Activated naive CD4-positive, alpha-beta T cell treated with anti-CD3 and anti-CD28 coated beads, Interleukin-2, amount 50 U/mL, for 24 hours (primary cell): ENCODE results near the gene MYMK.
"Not testable (repeated sequence)": the region's sequence is repeated elsewhere in the genome, so short reads cannot be mapped to it uniquely, and the experiment has no call there.

ENCODE experiments used
- H3K27ac Mint-ChIP-seq: one replicate; pipeline ENCODE4 v1.8.0; 2021; ENCODE audit warnings: mild to moderate bottlenecking, mixed read lengths
- H3K27me3 Mint-ChIP-seq: one replicate; pipeline ENCODE4 v1.8.0; 2021; ENCODE audit warnings: mixed read lengths
- H3K36me3 Mint-ChIP-seq: one replicate; pipeline ENCODE4 v1.8.0; 2021; ENCODE audit warnings: mixed read lengths
- H3K4me1 Mint-ChIP-seq: one replicate; pipeline ENCODE4 v1.8.0; 2021; ENCODE audit warnings: mixed read lengths
- H3K4me3 Mint-ChIP-seq: one replicate; pipeline ENCODE4 v1.8.0; 2021; ENCODE audit warnings: mild to moderate bottlenecking, mixed read lengths
- H3K9me3 Mint-ChIP-seq: one replicate; pipeline ENCODE4 v1.8.0; 2021; ENCODE audit warnings: mixed read lengths

Gene MYMK, protein sequence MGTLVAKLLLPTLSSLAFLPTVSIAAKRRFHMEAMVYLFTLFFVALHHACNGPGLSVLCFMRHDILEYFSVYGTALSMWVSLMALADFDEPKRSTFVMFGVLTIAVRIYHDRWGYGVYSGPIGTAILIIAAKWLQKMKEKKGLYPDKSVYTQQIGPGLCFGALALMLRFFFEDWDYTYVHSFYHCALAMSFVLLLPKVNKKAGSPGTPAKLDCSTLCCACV

DNA sequence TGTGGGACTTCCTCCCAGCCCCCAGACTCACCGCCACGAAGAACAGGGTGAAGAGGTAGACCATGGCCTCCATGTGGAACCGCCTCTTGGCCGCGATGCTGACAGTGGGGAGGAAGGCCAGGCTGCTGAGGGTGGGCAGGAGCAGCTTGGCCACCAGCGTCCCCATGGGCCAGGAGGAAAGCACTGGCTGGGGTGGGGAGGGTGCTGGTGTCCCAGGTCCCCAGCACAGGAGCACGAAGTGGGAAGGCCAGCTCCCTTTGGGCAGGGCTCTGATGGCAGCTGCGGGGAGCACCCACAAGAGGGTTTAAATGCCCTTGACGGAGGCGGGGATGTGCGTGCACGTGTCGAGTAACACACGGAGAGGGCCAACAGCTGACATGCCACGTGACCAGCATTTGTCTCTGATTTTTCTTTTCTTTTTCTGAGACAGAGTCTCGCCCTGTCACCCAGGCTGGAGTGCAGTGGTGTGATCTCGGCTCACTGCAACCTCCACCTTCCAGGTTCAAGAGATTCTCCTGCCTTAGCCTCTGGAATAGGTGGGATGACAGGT is at the start of gene MYMK:
TSS of gene MYMK (minus strand) at position 281 of the 550 bp plus-strand sequence. CDS start at position 166, 115 bp downstream.
- no peaks in the 10 kb centered on the region for H3K9me3 Mint-ChIP-seq
- H3K4me1 Mint-ChIP-seq: peaks cover 7% of the 10 kb centered on the region
- no peaks in the 10 kb centered on the region for H3K36me3 Mint-ChIP-seq
- H3K27me3 Mint-ChIP-seq: no peaks in the 10 kb centered on the region
- H3K27ac Mint-ChIP-seq: no peak within 1 kb of the TSS
- H3K4me3 Mint-ChIP-seq: no peak within 1 kb of the TSS

DNA sequence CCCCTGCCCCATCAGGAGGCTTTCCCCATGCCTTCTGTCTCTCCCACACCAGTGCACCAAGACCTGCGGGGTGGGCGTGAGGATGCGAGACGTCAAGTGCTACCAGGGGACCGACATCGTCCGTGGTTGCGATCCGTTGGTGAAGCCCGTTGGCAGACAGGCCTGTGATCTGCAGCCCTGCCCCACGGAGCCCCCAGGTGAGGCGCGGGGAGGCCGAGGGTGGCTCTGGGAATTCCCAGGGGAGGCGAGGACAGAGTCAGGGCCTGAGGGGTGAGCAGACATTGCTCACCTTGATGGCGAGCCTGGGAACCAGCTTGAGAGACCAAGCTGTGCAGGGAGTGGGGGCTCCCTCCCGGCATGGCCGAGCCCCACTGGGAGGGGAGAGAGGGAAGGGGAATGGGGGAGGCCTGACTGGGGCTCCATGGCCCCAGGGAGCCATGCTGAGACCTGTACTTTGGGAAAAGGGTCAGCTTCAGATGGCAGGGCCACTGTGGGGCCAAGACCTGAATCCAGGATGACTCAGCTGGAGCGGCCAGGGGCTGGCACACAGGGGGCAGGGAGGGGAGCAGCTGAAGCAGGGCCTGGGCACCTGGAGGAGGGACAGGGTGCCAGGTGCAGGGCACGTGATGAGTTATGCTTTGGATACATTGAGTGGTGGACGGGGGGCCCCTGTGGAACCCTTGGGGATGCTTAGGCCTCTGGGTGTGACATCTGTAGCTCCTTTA is 49.2 kb upstream of the MYMK start:
- H3K4me1 Mint-ChIP-seq: peaks cover 7% of the 10 kb centered on the region
- H3K27me3 Mint-ChIP-seq: peaks cover 9% of the 10 kb centered on the region
- no peaks in the 10 kb centered on the region for H3K36me3 Mint-ChIP-seq
- no peak overlapping the region for H3K27ac Mint-ChIP-seq
- no peak overlapping the region for H3K4me3 Mint-ChIP-seq
- H3K9me3 Mint-ChIP-seq: no peaks in the 10 kb centered on the region

DNA sequence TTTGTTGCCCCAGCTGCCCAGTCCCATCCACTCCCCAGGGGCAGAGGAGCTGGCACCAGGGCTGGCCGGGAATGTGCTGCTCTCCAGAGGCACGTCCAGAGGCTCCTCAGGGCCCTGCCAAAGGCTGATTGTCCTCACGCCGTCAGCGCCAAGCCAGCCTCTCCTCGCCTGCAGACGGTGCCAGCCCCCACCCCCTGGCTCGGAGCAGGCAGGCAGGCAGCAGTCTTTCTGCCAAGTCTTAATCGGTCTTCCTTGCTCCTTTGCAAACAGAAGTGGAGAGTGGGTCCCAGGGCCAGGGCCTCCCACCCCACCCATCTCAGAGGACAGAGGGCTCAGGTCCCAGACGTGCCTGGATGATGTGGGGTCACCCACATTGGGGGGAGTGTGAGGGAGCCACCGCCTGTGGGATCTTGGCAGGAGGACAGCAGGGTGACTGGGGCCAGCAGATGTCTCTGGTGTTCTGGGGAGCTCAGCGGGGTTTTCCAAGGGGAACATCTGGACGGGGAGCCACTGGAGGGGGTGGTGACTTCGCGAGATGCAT is 48.1 kb upstream of the MYMK start:
- Mint-ChIP-seq H3K9me3 (no peaks in the 10 kb centered on the region), H3K36me3 (no peaks in the 10 kb centered on the region), H3K4me1 (peaks cover 7% of the 10 kb centered on the region), H3K4me3 (no peak overlapping the region), H3K27ac (no peak overlapping the region), H3K27me3 (peaks cover 9% of the 10 kb centered on the region)

DNA sequence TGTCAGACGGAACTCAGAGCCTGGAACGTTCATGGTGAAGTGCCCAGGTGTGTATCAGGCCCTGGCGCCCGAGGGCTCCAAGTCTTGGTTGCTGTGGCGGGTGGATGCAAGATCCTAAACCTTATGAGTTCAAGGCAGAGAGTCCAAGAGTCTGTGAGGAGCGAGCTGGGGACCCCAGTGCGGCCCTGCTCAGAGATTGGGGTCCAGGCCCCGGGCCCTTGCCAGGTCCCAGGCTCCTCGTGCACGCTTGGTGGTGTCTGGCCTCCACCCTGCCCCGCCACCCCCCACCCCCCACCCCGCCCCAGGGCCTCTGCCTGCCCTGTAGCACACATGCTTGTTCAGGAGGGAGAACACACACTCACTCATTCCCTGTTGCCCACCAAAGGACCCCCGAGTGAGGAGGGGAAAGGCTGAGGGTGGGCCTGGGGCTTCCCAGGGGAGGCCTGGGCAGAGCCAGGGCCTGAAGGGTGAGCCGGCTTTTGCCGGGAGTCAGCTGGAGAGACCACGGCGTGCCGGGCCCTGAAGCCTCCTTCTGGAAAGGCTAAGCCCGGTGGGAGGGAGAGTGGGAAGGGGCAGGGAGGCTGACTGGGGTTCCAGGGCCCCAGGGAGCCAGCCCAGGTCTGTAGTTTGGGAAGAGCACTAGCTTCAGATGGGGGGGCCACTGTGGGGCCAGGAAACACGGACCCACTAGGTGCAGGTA is 47.3 kb upstream of the MYMK start:
- peaks cover 7% of the 10 kb centered on the region for H3K4me1 Mint-ChIP-seq
- peaks cover 6% of the 10 kb centered on the region for H3K27me3 Mint-ChIP-seq
- H3K4me3 Mint-ChIP-seq: no peak overlapping the region
- H3K36me3 Mint-ChIP-seq: no peaks in the 10 kb centered on the region
- no peaks in the 10 kb centered on the region for H3K9me3 Mint-ChIP-seq
- H3K27ac Mint-ChIP-seq: no peak overlapping the region

DNA sequence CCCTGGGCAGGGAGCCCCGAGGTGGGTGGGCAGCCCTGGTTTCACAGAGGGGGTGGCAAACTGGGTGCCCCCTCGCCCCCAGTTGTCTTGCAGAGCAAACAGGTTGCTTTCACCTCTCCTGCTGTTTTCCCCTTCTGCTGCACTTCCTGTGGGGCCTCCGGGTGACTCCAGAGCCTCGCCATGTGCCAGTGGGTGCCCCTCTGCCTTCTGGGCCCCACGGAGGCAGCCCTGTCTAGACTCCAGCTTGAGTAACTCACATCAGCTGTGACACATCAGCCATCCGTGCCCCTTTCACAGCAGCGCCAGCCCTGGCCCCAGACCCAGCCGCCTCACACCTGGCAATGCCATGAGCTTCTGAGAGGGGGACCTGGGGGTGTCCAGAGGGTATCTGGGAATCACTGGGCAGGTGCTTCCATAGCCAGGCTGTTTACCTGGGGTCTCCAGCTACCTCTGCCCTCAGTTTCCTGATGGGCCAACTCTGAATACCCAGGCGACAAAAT is 46.7 kb upstream of the MYMK start:
- Mint-ChIP-seq H3K36me3 (no peaks in the 10 kb centered on the region), H3K27me3 (peaks cover under 1% of the 10 kb centered on the region), H3K4me1 (peaks cover 1% of the 10 kb centered on the region), H3K4me3 (no peak overlapping the region), H3K27ac (no peak overlapping the region), H3K9me3 (no peaks in the 10 kb centered on the region)

DNA sequence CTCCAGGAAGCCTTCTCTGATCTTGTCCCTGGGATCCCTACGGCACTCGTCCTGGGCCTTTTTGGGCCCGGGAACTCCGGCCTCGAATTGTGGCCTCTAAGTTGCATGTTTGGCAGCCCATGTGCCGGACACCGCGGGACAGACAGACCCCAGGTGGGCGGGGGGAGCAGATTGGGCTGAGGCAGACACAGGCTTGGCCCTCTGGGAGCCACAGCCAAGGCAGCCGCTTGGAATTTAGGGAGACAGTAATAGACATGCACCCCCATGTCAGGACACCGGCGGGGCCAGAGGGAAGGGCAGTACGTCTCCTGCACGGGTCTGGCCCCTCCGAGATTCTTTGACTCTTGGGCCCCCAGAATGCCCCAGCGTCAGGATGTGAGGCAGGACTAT is 45.9 kb upstream of the MYMK start:
- Mint-ChIP-seq H3K27me3 (no peaks in the 10 kb centered on the region), H3K4me1 (no peaks in the 10 kb centered on the region), H3K9me3 (no peaks in the 10 kb centered on the region), H3K4me3 (no peak overlapping the region), H3K36me3 (no peaks in the 10 kb centered on the region), H3K27ac (no peak overlapping the region)

DNA sequence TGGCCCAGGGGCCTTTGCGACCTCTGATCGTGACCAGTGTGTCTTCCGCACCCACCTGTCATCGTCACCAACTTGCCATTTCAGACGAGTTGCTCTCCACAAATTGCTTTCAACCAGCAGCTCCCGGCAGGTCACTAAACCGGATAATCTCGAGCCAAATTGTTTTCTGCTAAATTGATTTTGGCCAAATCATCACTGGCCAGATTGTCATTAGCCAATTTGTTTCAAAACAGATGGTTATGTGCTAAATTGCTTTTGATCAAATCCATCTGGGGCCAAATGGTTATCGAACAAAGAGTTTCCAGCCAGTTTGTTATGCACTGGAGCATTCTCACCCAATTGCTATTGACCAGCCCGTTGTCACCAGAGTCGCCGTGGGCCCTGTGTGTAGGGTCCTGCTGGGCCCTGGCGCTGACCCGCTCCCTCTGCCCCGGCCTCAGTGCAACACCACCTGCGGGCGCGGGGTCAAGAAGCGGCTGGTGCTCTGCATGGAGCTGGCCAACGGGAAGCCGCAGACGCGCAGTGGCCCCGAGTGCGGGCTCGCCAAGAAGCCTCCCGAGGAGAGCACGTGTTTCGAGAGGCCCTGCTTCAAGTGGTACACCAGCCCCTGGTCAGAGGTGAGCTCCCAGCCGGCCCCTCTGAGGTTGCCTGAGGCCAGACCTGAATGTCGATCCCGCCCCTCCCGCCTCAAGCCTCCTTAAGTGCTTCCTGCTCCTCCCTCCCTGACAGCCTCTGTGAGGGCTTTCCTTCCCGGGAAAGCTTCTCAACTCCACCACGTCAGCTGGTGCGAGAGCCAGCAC is 45.3 kb upstream of the MYMK start:
- Mint-ChIP-seq H3K27me3 (no peaks in the 10 kb centered on the region), H3K27ac (no peak overlapping the region), H3K4me1 (no peaks in the 10 kb centered on the region), H3K9me3 (no peaks in the 10 kb centered on the region), H3K36me3 (no peaks in the 10 kb centered on the region), H3K4me3 (no peak overlapping the region)

DNA sequence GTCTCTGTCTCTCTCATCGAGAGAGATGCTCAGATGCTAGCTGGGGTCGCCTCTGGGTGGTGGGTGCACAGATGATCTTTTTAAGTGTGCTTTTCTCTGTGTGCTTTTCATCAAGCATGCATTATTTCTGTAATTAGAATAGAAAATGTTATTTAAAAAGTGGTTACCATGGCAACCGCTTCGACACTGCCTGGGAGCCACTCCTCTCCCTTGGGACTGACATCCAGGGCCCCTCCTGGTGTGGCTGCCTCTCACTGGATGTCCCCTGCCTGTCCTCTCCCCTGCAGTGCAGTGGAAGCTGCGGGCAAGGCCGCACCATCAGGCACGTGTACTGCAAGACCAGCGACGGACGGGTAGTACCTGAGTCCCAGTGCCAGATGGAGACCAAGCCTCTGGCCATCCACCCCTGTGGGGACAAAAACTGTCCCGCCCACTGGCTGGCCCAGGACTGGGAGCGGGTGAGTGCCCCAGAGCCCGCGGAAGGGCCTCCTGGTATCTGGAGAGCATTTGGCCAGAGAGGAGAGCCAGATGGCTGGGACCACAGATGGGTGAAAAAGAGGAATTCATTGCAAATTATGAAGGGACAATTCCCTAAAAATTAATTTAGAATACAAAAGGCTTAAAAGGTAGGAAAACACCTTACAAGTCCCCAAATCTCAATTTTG is 44.5 kb upstream of the MYMK start:
- Mint-ChIP-seq H3K9me3 (no peaks in the 10 kb centered on the region), H3K4me1 (no peaks in the 10 kb centered on the region), H3K36me3 (no peaks in the 10 kb centered on the region), H3K4me3 (no peak overlapping the region), H3K27ac (no peak overlapping the region), H3K27me3 (no peaks in the 10 kb centered on the region)

DNA sequence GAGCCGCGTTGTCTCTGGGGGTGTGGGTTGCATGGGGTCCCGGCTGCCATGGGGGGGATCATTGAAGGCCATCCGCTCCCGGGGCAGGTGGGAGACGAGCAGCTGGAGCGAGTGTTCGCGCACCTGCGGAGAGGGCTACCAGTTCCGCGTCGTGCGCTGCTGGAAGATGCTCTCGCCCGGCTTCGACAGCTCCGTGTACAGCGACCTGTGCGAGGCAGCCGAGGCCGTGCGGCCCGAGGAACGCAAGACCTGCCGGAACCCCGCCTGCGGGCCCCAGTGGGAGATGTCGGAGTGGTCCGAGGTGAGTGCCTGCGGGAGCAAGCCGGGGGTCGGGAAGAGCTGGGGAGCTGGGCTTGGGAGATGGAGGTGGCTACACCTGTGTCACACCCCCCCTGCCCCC is 43.4 kb upstream of the MYMK start:
- Mint-ChIP-seq H3K4me1 (peaks cover 4% of the 10 kb centered on the region), H3K4me3 (no peak overlapping the region), H3K36me3 (no peaks in the 10 kb centered on the region), H3K27me3 (no peaks in the 10 kb centered on the region), H3K27ac (peak overlapping the region; percentile 17), H3K9me3 (no peaks in the 10 kb centered on the region)

DNA sequence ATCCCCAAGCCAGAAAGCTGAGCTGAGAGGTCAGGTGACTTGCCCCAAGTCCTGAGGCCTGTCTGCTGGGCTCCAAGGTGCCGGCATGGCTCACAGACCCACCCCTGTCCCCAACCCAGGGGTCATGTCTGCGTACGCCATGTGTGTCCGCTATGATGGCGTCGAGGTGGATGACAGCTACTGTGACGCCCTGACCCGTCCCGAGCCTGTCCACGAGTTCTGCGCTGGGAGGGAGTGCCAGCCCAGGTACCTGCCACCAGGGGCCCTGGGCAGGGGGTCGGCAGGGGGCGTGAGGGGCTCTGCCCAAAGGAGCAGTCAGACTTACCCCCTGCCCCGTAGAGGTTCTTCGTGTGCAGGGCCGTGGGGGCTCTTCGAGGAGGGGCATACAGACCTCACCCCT is 42.1 kb upstream of the MYMK start:
- H3K27me3 Mint-ChIP-seq: no peaks in the 10 kb centered on the region
- H3K27ac Mint-ChIP-seq: no peak overlapping the region
- no peaks in the 10 kb centered on the region for H3K36me3 Mint-ChIP-seq
- H3K4me1 Mint-ChIP-seq: peaks cover 7% of the 10 kb centered on the region
- H3K4me3 Mint-ChIP-seq: no peak overlapping the region
- H3K9me3 Mint-ChIP-seq: no peaks in the 10 kb centered on the region

DNA sequence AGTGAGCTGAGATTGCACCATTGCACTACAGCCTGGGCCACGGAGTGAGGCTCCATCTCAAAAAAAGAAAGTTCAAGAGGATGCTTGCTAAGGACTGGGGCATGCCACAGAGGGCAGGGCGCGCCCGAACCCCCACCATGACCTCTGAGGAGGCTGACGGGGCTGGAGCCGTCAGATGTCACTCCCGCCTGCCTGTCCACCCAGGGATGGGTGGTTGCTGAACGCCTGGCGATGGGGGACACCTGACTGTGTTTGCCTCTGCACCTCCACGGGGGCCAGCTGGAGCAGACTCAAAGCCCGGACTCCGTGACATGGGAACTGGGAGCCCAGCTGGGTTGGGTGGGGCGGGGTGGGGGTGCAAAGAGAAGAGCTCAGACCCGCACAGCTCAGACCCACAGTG is 41.6 kb upstream of the MYMK start:
- peaks cover 7% of the 10 kb centered on the region for H3K4me1 Mint-ChIP-seq

DNA sequence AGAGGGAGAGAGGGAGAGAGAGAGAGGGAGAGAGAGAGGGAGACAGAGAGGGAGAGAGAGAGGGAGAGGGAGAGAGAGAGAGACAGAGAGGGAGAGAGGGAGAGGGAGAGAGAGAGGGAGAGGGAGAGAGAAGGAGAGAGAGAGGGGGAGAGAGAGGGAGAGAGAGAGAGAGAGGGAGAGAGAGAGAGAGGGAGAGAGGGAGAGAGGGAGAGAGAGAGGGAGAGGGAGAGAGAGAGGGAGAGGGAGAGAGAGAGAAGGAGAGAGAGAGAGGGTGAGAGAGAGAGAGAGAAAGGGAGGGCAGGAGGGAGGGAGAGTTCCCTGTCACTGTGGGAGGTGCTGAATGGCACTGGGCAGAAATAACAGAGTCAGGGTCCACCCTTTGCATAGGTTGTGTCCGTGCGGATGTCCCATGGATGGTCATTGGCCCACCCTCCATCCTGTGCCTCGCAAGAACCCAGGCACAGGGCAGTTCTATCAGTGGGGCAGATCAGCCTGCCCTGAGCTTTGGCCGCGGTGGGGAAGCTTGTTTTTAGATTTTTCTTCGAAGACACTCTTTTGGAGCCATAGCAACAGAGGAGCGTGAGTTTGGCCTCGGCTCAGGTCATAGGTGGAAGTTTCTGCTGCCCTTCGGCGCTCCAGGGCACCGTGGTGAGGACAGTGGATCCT is 39.8 kb upstream of the MYMK start:
- peaks cover 10% of the 10 kb centered on the region for H3K4me1 Mint-ChIP-seq
- H3K4me3 Mint-ChIP-seq: no peak overlapping the region
- H3K27me3 Mint-ChIP-seq: no peaks in the 10 kb centered on the region
- no peak overlapping the region for H3K27ac Mint-ChIP-seq
- no peaks in the 10 kb centered on the region for H3K9me3 Mint-ChIP-seq
- no peaks in the 10 kb centered on the region for H3K36me3 Mint-ChIP-seq

More for the DNA sequence above, 41.6 kb upstream of the MYMK start:
- Mint-ChIP-seq H3K27me3 (no peaks in the 10 kb centered on the region), H3K36me3 (no peaks in the 10 kb centered on the region), H3K27ac (no peak overlapping the region), H3K4me3 (no peak overlapping the region), H3K9me3 (no peaks in the 10 kb centered on the region)

DNA sequence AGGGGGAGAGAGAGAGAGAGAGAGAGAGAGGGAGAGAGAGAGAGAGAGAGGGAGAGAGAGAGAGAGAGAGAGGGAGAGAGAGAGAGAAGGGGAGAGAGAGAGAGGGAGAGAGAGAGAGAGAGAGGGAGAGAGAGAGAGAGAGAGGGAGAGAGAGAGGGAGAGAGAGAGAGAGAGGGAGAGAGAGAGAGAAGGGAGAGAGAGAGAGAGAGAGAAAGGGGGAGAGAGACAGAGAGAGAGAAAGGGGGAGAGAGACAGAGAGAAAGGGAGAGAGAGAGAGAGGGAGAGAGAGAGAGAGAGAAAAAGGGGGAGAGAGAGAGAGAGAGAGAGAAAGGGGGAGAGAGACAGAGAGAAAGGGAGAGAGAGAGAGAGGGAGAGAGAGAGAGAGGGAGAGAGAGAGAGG is 39.1 kb upstream of the MYMK start:
- H3K36me3 Mint-ChIP-seq, H3K27me3 Mint-ChIP-seq, H3K9me3 Mint-ChIP-seq, H3K4me3 Mint-ChIP-seq, H3K27ac Mint-ChIP-seq: not testable (repeated sequence)
- peaks cover 13% of the 10 kb centered on the region for H3K4me1 Mint-ChIP-seq

DNA sequence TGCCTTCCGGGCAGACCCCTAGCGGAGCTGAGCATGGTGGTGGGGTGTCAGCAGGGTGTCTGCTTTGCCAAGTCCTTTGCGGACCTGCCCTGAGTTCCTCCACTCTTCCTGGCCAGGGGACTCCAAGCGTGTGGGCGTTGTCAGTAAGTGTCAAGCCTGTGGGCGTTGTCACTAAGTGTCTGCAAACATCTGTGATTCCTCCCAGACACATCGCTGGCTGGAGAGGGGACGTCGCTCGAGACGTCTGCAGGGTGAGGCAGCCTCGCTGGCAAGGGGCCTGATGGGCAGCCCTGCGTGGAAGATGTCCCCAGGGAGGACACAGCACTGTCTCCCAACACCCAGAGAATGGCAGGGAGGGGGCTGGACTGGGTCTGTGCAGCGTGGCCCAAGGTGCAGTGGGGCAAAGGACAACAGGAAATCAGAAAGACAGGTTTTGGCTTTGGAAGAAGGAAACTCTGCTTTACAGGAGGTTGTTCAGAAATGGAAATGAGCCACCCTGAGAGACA is 38.6 kb upstream of the MYMK start:
- Mint-ChIP-seq H3K4me1 (peaks cover 18% of the 10 kb centered on the region), H3K27me3 (no peaks in the 10 kb centered on the region), H3K36me3 (no peaks in the 10 kb centered on the region), H3K27ac (no peak overlapping the region), H3K9me3 (no peaks in the 10 kb centered on the region), H3K4me3 (no peak overlapping the region)
